GM13977 (cell line): ENCODE measurements around the gene PABPC1L2A.
"Not testable (repeated sequence)": the region's sequence is repeated elsewhere in the genome, so short reads cannot be mapped to it uniquely, and the experiment has no call there.

Experiments used
- DNase-seq: peaks from one replicate; pipeline ENCODE4 v3.0.0; 2012; ENCODE audit warnings: low spot score
- in situ Hi-C: fragments of 300-500 bp; cut with MboI; formaldehyde crosslinking; loops from one replicate; pipeline ENCODE4 v1.12.0; 2022; ENCODE audit warnings: low sequenced_read_pairs, low pct_unique_long_range_greater_than_20kb, mixed read lengths, inconsistent platforms; ENCODE audit not compliant: unreplicated experiment
- TF ChIP-seq, protein P1 (sequence below): IDR thresholded peaks from 2 replicates; pipeline ENCODE4 v1.5.1; 2012; ENCODE audit warnings: mild to moderate bottlenecking, control low read depth; ENCODE audit not compliant: insufficient read depth; ENCODE audit errors: extremely low read depth, missing control alignments

PABPC1L2A gene

GRCh38 chrX:73068467-73069364 lies 10.6 kb downstream of the PABPC1L2A start:
- in situ Hi-C loops, result no loop called here
- DNase-seq, result no peak
- TF ChIP-seq, protein P1, sequence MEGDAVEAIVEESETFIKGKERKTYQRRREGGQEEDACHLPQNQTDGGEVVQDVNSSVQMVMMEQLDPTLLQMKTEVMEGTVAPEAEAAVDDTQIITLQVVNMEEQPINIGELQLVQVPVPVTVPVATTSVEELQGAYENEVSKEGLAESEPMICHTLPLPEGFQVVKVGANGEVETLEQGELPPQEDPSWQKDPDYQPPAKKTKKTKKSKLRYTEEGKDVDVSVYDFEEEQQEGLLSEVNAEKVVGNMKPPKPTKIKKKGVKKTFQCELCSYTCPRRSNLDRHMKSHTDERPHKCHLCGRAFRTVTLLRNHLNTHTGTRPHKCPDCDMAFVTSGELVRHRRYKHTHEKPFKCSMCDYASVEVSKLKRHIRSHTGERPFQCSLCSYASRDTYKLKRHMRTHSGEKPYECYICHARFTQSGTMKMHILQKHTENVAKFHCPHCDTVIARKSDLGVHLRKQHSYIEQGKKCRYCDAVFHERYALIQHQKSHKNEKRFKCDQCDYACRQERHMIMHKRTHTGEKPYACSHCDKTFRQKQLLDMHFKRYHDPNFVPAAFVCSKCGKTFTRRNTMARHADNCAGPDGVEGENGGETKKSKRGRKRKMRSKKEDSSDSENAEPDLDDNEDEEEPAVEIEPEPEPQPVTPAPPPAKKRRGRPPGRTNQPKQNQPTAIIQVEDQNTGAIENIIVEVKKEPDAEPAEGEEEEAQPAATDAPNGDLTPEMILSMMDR, result no peak

DNA sequence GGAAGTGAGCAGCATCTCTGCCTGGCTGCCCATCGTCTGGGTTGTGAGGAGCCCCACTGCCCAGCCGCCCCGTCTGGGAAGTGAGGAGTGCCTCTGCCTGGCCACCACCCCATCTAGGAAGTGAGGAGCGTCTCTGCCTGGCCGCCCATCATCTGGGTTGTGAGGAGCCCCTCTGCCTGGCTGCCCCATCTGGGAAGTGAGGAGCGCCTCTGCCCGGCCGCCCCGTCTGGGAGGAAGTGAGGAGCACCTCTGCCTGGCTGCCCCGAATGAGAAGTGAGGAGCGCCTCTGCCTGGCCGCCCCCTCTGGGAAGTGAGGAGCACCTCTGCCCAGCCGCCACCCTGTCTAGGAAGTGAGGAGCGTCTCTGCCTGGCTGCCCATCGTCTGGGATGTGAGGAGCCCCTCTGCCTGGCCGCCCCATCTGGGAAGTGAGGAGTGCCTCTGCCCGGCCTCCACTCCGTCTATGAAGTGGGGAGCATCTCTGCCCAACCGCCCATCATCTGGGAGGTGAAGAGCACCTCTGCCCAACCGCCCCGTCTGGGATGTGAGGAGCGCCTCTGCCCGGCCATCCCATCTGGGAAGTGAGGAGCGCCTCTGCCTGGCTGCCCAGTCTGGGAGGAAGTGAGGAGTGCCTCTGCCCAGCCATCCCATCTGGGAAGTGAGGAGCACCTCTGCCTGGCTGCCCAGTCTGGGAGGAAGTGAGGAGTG lies 11.4 kb downstream of the PABPC1L2A start:
- DNase-seq, in situ Hi-C loops: not testable (repeated sequence)

- TF ChIP-seq, protein P1, result no peak
- no peak for DNase-seq
Measured at GRCh38 chrX:73028876-73029275, 50.4 kb downstream of the PABPC1L2A start.

More at GRCh38 chrX:73028876-73029275, 50.4 kb downstream of the PABPC1L2A start:
- in situ Hi-C loops, result no loop called here
